Osteocyte (in vitro differentiated cells): Measurements from ENCODE around the gene RUNX2. TPM values are rescaled to one million over a fixed set of nuclear protein-coding genes. Genes with fewer than 3 reads are reported as not detected.
A peak's percentile ranks its signal among the peaks of the same experiment; 100 is the strongest.

Experiments
- DNase-seq: peaks from one replicate; pipeline ENCODE4 v3.0.0; 2021; ENCODE audit warnings: mixed read lengths; ENCODE audit not compliant: unreplicated experiment; ENCODE audit errors: extremely low spot score
- H3K27ac Mint-ChIP-seq: one replicate; pipeline ENCODE4 v1.8.0; 2021; ENCODE audit warnings: mild to moderate bottlenecking, mixed read lengths; ENCODE audit not compliant: unreplicated experiment
- H3K27me3 Mint-ChIP-seq: one replicate; pipeline ENCODE4 v1.8.0; 2021; ENCODE audit warnings: mixed read lengths; ENCODE audit not compliant: unreplicated experiment
- H3K36me3 Mint-ChIP-seq: one replicate; pipeline ENCODE4 v1.8.0; 2021; ENCODE audit warnings: mixed read lengths; ENCODE audit not compliant: unreplicated experiment
- H3K4me1 Mint-ChIP-seq: one replicate; pipeline ENCODE4 v1.8.0; 2021; ENCODE audit warnings: mixed read lengths; ENCODE audit not compliant: unreplicated experiment
- H3K4me3 Mint-ChIP-seq: one replicate; pipeline ENCODE4 v1.8.0; 2021; ENCODE audit warnings: mild to moderate bottlenecking, moderate library complexity, mixed read lengths; ENCODE audit not compliant: unreplicated experiment
- H3K9me3 Mint-ChIP-seq: one replicate; pipeline ENCODE4 v1.8.0; 2021; ENCODE audit warnings: mixed read lengths; ENCODE audit not compliant: unreplicated experiment
- total RNA-seq: library from RNA; stranded (reverse); gene quantifications from 2 replicates; pipeline ENCODE4 v1.2.1, GENCODE V29; 2021
- TF ChIP-seq, protein P1 (sequence below): fragments of 200-600 bp; sonication (generic); IDR thresholded peaks from 2 replicates; pipeline ENCODE4 v1.5.0; 2021; ENCODE audit warnings: antibody characterized with exemption, mild to moderate bottlenecking, moderate library complexity

The RUNX2 gene
- total RNA-seq, 1 donor from 2014 or later = 28.1 TPM

DNA sequence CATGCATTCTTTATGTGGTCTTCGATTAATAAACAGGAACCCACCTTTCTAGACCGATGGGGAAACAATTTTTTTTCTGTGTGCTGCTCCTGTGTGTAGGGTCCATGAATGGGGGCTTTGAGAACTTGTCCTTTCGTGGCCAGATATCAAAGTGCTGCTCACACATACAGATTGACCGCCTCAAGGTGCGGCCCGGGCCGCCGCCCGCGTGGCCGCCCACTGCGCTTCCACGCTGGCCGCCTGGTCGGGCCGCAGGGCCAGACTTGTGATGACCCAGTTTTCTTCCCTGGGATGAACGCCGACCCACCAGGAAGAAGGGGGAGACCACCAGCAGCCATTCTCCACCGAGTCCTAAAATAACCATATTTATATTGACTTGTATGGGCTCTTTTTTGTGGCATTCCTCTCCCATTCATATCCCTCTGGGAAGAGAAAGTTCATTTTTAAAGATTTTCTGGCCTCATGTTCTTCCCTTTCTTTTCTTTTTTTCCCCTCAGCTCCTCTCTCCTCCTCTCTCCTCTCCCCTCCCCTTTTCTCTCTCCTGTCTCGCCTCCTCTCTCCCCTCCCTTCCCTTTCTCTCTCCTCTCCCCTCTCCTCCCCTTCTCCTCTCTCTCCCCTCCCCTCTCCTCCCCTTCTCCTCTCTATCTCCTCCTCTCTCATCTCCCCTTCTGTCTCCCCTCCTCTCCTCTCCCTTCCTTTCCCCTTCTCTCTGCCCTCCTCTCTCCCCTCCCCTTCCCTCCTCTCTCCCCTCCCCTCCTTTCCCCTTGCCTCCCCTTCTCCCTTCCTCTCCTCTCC is 314.4 kb downstream of the RUNX2 start:
- Mint-ChIP-seq H3K9me3 (no peaks in the 10 kb centered on the region), H3K36me3 (no peaks in the 10 kb centered on the region), H3K4me1 (peaks cover 41% of the 10 kb centered on the region), H3K4me3 (no peak overlapping the region), H3K27me3 (no peaks in the 10 kb centered on the region), H3K27ac (no peak overlapping the region)
- no peak for DNase-seq
- TF ChIP-seq, protein P1, sequence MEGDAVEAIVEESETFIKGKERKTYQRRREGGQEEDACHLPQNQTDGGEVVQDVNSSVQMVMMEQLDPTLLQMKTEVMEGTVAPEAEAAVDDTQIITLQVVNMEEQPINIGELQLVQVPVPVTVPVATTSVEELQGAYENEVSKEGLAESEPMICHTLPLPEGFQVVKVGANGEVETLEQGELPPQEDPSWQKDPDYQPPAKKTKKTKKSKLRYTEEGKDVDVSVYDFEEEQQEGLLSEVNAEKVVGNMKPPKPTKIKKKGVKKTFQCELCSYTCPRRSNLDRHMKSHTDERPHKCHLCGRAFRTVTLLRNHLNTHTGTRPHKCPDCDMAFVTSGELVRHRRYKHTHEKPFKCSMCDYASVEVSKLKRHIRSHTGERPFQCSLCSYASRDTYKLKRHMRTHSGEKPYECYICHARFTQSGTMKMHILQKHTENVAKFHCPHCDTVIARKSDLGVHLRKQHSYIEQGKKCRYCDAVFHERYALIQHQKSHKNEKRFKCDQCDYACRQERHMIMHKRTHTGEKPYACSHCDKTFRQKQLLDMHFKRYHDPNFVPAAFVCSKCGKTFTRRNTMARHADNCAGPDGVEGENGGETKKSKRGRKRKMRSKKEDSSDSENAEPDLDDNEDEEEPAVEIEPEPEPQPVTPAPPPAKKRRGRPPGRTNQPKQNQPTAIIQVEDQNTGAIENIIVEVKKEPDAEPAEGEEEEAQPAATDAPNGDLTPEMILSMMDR = no peak

GRCh38 chr6:45643126-45643525 is 315.0 kb downstream of the RUNX2 start:
- Mint-ChIP-seq H3K27ac (no peak overlapping the region), H3K9me3 (no peaks in the 10 kb centered on the region), H3K36me3 (no peaks in the 10 kb centered on the region), H3K4me3 (no peak overlapping the region), H3K4me1 (peaks cover 43% of the 10 kb centered on the region), H3K27me3 (no peaks in the 10 kb centered on the region)
- TF ChIP-seq, protein P1 = no peak
- no peak for DNase-seq

DNA sequence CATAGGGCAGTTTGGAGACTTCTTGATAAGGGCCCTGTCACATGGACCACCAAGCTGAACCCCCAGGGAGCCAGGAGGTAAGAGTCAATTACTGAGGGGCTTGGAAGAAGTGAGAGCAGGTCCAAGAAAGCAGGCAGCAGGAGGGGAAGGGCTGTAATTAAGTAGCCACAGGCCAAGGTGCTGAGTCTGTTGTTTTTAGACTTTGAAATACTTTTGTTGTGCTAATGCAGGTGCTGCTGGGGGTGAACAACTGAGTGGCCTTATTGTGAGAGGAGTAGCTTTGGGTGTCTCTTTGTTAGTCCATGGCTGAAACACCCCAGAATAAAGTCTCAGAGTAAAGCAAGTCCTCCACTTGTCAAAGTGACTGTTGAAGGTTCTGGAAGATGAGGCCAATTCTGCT is 316.6 kb downstream of the RUNX2 start:
- H3K9me3 Mint-ChIP-seq = no peaks in the 10 kb centered on the region
- H3K36me3 Mint-ChIP-seq = no peaks in the 10 kb centered on the region
- no peaks in the 10 kb centered on the region for H3K27me3 Mint-ChIP-seq
- peaks cover 42% of the 10 kb centered on the region for H3K4me1 Mint-ChIP-seq
- no peak overlapping the region for H3K4me3 Mint-ChIP-seq
- no peak for DNase-seq
- no peak overlapping the region for H3K27ac Mint-ChIP-seq
- TF ChIP-seq, protein P1 = no peak

GRCh38 chr6:45645302-45645701 is 317.2 kb downstream of the RUNX2 start:
- Mint-ChIP-seq H3K36me3 (no peaks in the 10 kb centered on the region), H3K9me3 (no peaks in the 10 kb centered on the region), H3K27me3 (no peaks in the 10 kb centered on the region), H3K4me1 (peaks cover 41% of the 10 kb centered on the region), H3K27ac (no peak overlapping the region), H3K4me3 (no peak overlapping the region)
- TF ChIP-seq, protein P1 = no peak
- no peak for DNase-seq

GRCh38 chr6:45647341-45648261 is 319.5 kb downstream of the RUNX2 start:
- H3K36me3 Mint-ChIP-seq = no peaks in the 10 kb centered on the region
- peak overlapping the region; percentile 1 for H3K27ac Mint-ChIP-seq
- H3K27me3 Mint-ChIP-seq = no peaks in the 10 kb centered on the region
- peaks cover 57% of the 10 kb centered on the region for H3K4me1 Mint-ChIP-seq
- H3K4me3 Mint-ChIP-seq = no peak overlapping the region
- DNase-seq = no peak
- TF ChIP-seq, protein P1 = no peak
- H3K9me3 Mint-ChIP-seq = no peaks in the 10 kb centered on the region
